Loucy (cell line): ENCODE data around the gene SGMS1.

ENCODE experiments used
- CTCF ChIP-seq: fragments of 200-600 bp; sonication (generic); conservative IDR thresholded peaks from 2 replicates; pipeline ENCODE4 v1.5.1; 2014; ENCODE audit warnings: mild to moderate bottlenecking, antibody characterized with exemption, low read length
- EZH2phosphoT487 ChIP-seq: fragments of 200-600 bp; IDR thresholded peaks from 2 replicates; pipeline ENCODE4 v1.6.1; 2018; ENCODE audit warnings: antibody characterized with exemption, mild to moderate bottlenecking, moderate library complexity, borderline replicate concordance

GRCh38 chr10:50473756-50474155 lies 150.0 kb downstream of the SGMS1 start:
- TF ChIP-seq CTCF = no peak
- no peak for TF ChIP-seq EZH2phosphoT487
